Ovary (tissue), 3 donors: ENCODE measurements around the gene SLC16A5.

Experiments used
- EP300 ChIP-seq: sonication (generic); formaldehyde crosslinking; IDR thresholded peaks from one replicate; pipeline ENCODE4 v1.6.1; 2017; ENCODE audit warnings: antibody characterized with exemption
- POLR2A ChIP-seq: fragments of 450-650 bp; IDR thresholded peaks from one replicate; pipeline ENCODE4 v1.6.1; 2017; ENCODE audit warnings: antibody characterized with exemption, mild to moderate bottlenecking, moderate library complexity
- TF ChIP-seq, protein P1 (sequence below), 3 donors: fragments of 450-650 bp in 2 of 3; fragments of 200-600 bp in 1 of 3; IDR thresholded peaks; one replicate each; pipeline versions ENCODE4 v1.5.1 to v1.8.0; 2016 to 2022; ENCODE audit warnings: antibody characterized with exemption in 3 of 3, mild to moderate bottlenecking in 1 of 3
- donor health status: DM: no; HTN: no; CAD: no.

DNA sequence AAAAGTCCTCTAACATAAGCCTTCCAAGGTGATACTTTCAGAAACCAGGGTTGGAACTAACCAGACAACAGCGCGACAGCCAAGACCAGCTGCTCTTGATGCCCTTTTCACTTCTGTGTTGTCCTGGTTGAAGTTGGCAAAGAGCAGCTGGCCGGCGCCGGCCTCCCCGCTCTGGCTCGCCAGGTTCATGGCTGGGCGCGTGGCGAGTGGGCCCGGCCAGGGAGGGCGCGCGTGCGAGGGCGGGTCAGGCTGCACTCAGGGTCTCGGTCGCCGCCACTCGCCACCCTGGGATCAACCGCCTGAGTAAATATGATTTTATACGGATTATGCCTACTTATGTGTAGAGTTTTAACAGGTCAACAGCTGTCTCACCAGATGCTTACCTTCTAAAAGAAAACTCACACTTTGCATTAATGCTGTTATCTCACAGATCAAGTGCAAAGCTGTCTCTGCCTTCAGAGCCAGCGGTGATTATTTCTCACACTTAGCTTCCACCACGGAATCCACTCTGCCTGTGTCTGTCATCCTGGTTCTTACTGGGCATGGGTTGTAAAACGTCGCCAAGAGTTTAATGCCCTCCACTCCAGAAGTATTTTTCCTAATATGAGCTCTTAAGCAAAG lies 27.2 kb upstream of the SLC16A5 start:
- TF ChIP-seq, protein P1, sequence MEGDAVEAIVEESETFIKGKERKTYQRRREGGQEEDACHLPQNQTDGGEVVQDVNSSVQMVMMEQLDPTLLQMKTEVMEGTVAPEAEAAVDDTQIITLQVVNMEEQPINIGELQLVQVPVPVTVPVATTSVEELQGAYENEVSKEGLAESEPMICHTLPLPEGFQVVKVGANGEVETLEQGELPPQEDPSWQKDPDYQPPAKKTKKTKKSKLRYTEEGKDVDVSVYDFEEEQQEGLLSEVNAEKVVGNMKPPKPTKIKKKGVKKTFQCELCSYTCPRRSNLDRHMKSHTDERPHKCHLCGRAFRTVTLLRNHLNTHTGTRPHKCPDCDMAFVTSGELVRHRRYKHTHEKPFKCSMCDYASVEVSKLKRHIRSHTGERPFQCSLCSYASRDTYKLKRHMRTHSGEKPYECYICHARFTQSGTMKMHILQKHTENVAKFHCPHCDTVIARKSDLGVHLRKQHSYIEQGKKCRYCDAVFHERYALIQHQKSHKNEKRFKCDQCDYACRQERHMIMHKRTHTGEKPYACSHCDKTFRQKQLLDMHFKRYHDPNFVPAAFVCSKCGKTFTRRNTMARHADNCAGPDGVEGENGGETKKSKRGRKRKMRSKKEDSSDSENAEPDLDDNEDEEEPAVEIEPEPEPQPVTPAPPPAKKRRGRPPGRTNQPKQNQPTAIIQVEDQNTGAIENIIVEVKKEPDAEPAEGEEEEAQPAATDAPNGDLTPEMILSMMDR (IDR thresholded peaks at IDR 0.05): no peak
- TF ChIP-seq POLR2A (no peak), EP300 (no peak)
